ENCODE measurements around the gene RNF149. TPM values are rescaled to one million over a fixed set of nuclear protein-coding genes. Genes with fewer than 3 reads are reported as not detected.
A peak's percentile ranks its signal among the peaks of the same experiment; 100 is the strongest.

Gene RNF149
- total RNA-seq, 1 experiment from 2014 or later = 96.8 TPM

GRCh38 chr2:101341901-101342624 is 33.6 kb upstream of the RNF149 start:
- intact Hi-C loops (cut with micrococcal nuclease; ENCODE audit: unreplicated experiment) = loop anchor here (1.0 to 5.0 kb wide), 7 partner anchors 17 to 645 kb away; partner anchors contain the start of genes CREG2 and RNF149
- H3K9me3 Mint-ChIP-seq (ENCODE audit: unreplicated experiment) = peaks cover 5% of the 10 kb centered on the region
- Histone ChIP-seq H3K9me3 (no peaks in the 10 kb centered on the region), H3K36me3 (ENCODE audit: control insufficient read depth, insufficient read depth, low read length) (no peaks in the 10 kb centered on the region), H3K4me1 (peaks cover 57% of the 10 kb centered on the region), H3K27me3 (replicated peaks; ENCODE audit: control insufficient read depth, insufficient read depth, low read length) (no peaks in the 10 kb centered on the region), H3K4me3 (ENCODE audit: low read depth, low read length) (no peak overlapping the region)
- peaks cover 49% of the 10 kb centered on the region for H3K4me1 Mint-ChIP-seq (ENCODE audit: low read depth, unreplicated experiment)
- TF ChIP-seq CTCF (IDR thresholded peaks at IDR 0.05; ENCODE audit: insufficient read depth in 1 of 2, low read depth in 1 of 2, low read length in 1 of 2, severe bottlenecking in 1 of 2, unreplicated experiment in 1 of 2) = peak; percentile 88 to 93
- no peak overlapping the region for H3K4me3 Mint-ChIP-seq (ENCODE audit: unreplicated experiment)
- no peaks in the 10 kb centered on the region for H3K27me3 Mint-ChIP-seq (ENCODE audit: insufficient read depth, unreplicated experiment)
- CTCF ChIA-PET = interaction anchor here (0.6 to 2.3 kb wide), 26 partner anchors 9 to 532 kb away, joined by 3 to 49 read pairs (median 4); partner anchors contain the start of genes CREG2 and RNF149
- peaks cover 10% of the 10 kb centered on the region for H3K36me3 Mint-ChIP-seq (ENCODE audit: insufficient read depth, unreplicated experiment)
- BruUV-seq (replicated peaks) = no TSS peak
- DNase-seq = peak; percentile 86 to 92
- peak overlapping the region; percentile 37 for H3K27ac Mint-ChIP-seq (ENCODE audit: unreplicated experiment)
- POLR2A ChIA-PET = interaction anchor here (1.0 kb wide), 1 partner anchor 44 kb away, joined by 4 read pairs; no protein-coding TSS in a partner anchor

GRCh38 chr2:101341421-101341820 is 32.9 kb upstream of the RNF149 start:
- H3K4me3 Mint-ChIP-seq (ENCODE audit: unreplicated experiment) = no peak overlapping the region
- no peak for DNase-seq
- ChIA-PET CTCF (interaction anchor here (0.6 to 2.3 kb wide), 22 partner anchors 9 to 532 kb away, joined by 3 to 49 read pairs (median 4); partner anchors contain the start of genes CREG2 and RNF149), POLR2A (no interaction called here)
- peaks cover 13% of the 10 kb centered on the region for H3K36me3 Mint-ChIP-seq (ENCODE audit: insufficient read depth, unreplicated experiment)
- peaks cover 10% of the 10 kb centered on the region for H3K9me3 Mint-ChIP-seq (ENCODE audit: unreplicated experiment)
- H3K4me1 Mint-ChIP-seq (ENCODE audit: low read depth, unreplicated experiment) = peaks cover 49% of the 10 kb centered on the region
- Histone ChIP-seq H3K9me3 (no peaks in the 10 kb centered on the region), H3K4me3 (ENCODE audit: low read depth, low read length) (no peak overlapping the region), H3K27me3 (replicated peaks; ENCODE audit: control insufficient read depth, insufficient read depth, low read length) (no peaks in the 10 kb centered on the region), H3K4me1 (peaks cover 57% of the 10 kb centered on the region), H3K36me3 (ENCODE audit: control insufficient read depth, insufficient read depth, low read length) (no peaks in the 10 kb centered on the region)
- peak overlapping the region; percentile 37 for H3K27ac Mint-ChIP-seq (ENCODE audit: unreplicated experiment)
- no TSS peak for BruUV-seq (replicated peaks)
- intact Hi-C loops (cut with micrococcal nuclease; ENCODE audit: unreplicated experiment) = loop anchor here (5.0 kb wide), 3 partner anchors 34 to 646 kb away; partner anchors contain the start of gene RNF149
- H3K27me3 Mint-ChIP-seq (ENCODE audit: insufficient read depth, unreplicated experiment) = no peaks in the 10 kb centered on the region
- no peak for TF ChIP-seq CTCF (IDR thresholded peaks at IDR 0.05; ENCODE audit: insufficient read depth in 1 of 2, low read depth in 1 of 2, low read length in 1 of 2, severe bottlenecking in 1 of 2, unreplicated experiment in 1 of 2)

- peak overlapping the region; percentile 35 for H3K4me3 Mint-ChIP-seq (ENCODE audit: unreplicated experiment)
- H3K9me3 ChIP-seq = no peaks in the 10 kb centered on the region
- no peak overlapping the region for H3K4me3 ChIP-seq (ENCODE audit: low read depth, low read length)
- peak overlapping the region; percentile 78 for H3K27ac Mint-ChIP-seq (ENCODE audit: unreplicated experiment)
- no peaks in the 10 kb centered on the region for H3K36me3 ChIP-seq (ENCODE audit: control insufficient read depth, insufficient read depth, low read length)
- H3K27me3 Mint-ChIP-seq (ENCODE audit: insufficient read depth, unreplicated experiment) = no peaks in the 10 kb centered on the region
- peaks cover 57% of the 10 kb centered on the region for H3K4me1 ChIP-seq
- H3K27me3 ChIP-seq (replicated peaks; ENCODE audit: control insufficient read depth, insufficient read depth, low read length) = no peaks in the 10 kb centered on the region
- ChIA-PET POLR2A (no interaction called here), CTCF (interaction anchor here (0.7 kb wide), 1 partner anchor 10 kb away, joined by 3 read pairs; no protein-coding TSS in a partner anchor)
- DNase-seq = peak; percentile 58 to 65
- no TSS peak for BruUV-seq (replicated peaks)
- intact Hi-C loops (cut with micrococcal nuclease; ENCODE audit: unreplicated experiment) = loop anchor here (5.0 kb wide), 3 partner anchors 33 to 647 kb away; partner anchors contain the start of gene RNF149
- H3K36me3 Mint-ChIP-seq (ENCODE audit: insufficient read depth, unreplicated experiment) = peaks cover 13% of the 10 kb centered on the region
- peaks cover 10% of the 10 kb centered on the region for H3K9me3 Mint-ChIP-seq (ENCODE audit: unreplicated experiment)
- no peak for TF ChIP-seq CTCF (IDR thresholded peaks at IDR 0.05; ENCODE audit: insufficient read depth in 1 of 2, low read depth in 1 of 2, low read length in 1 of 2, severe bottlenecking in 1 of 2, unreplicated experiment in 1 of 2)
- peaks cover 49% of the 10 kb centered on the region for H3K4me1 Mint-ChIP-seq (ENCODE audit: low read depth, unreplicated experiment)
Measured at GRCh38 chr2:101340141-101340551, 31.6 kb upstream of the RNF149 start.
